ENCODE measurements around the gene CERS4.
A peak's percentile ranks its signal among the peaks of the same experiment; 100 is the strongest.

CERS4 gene

DNA sequence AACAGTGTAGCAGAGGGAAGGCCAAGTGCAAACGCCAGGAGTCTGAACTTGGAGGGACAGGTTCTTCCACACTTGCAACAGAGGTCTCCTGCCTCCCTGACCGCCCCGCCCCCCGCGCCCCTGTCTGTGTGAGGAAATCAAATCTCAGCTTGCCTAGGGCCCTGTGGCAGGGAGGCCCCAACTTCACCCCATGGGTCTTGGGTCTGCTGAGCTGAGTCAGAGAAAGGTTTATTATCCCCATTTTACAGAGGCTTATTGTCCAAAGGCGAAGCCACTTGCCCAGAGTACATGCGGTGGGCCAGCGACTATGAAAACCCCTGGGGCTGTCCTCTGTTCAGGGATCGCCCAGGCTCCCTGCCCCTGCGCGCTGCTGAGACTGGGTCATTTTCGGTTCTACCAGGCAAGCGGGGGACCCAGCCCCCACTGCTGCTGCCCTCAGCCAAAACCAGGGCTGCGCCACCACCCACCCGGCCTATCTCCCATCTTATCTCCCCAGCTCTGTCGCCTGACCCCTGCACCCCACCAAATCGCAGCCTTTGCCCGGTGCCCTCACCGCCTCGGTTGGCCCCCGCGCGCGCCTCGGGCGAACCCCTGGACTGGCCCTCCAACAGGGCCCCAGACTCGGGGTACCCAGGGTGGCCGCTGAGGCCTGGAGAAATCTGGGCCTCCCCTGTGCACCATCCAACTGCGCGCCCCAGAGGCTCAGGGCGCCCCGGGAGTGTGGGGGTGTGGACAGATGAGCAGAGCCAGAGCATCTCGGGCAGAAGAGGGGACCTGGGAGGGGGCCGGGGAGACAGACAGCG is 850 bp upstream of the CERS4 start:
- peak overlapping the region; percentile 8 for H2BK5ac ChIP-seq (ENCODE audit: low read depth, low read length, poor library complexity)
- peaks cover 12% of the 10 kb centered on the region for H3K79me2 ChIP-seq (ENCODE audit: control insufficient read depth, insufficient read depth, low read length, poor library complexity)
- no peak overlapping the region for H3K23ac ChIP-seq (ENCODE audit: low read length)
- no peak overlapping the region for H2BK120ac ChIP-seq (ENCODE audit: insufficient read depth, low read length, poor library complexity)
- peaks cover 10% of the 10 kb centered on the region for H3K79me1 ChIP-seq (ENCODE audit: low read length)
- peak overlapping the region; percentile 1 for H2BK12ac ChIP-seq (ENCODE audit: low read length)
- H3K18ac ChIP-seq (ENCODE audit: low read length) = peak overlapping the region; percentile 37
- peaks cover 21 to 22% of the 10 kb centered on the region in 2 experiments for H3K4me1 ChIP-seq (ENCODE audit: control insufficient read depth in 1 of 2, insufficient read depth in 2 of 2, low read length in 2 of 2)
- H4K8ac ChIP-seq (ENCODE audit: low read depth, low read length) = peak overlapping the region; percentile 63
- no peaks in the 10 kb centered on the region for H3K36me3 ChIP-seq (ENCODE audit: control insufficient read depth in 1 of 2, insufficient read depth in 2 of 2, low read length in 2 of 2)
- H3K9me3 ChIP-seq (ENCODE audit: insufficient read depth, low read depth, low read length) = peaks cover 1% of the 10 kb centered on the region
- peak overlapping the region; percentile 57 for H2AFZ ChIP-seq (ENCODE audit: insufficient read depth, low read length, poor library complexity)
- H4K12ac ChIP-seq (ENCODE audit: low read depth, low read length) = peak overlapping the region; percentile 39
- peak overlapping the region; percentile 23 for H3K4me3 ChIP-seq (ENCODE audit: low read depth, low read length)
- DNase-seq = no peak
- H3K4me2 ChIP-seq (ENCODE audit: low read length) = peak overlapping the region; percentile 77
- H2AK5ac ChIP-seq (ENCODE audit: low read length) = peak overlapping the region; percentile 7
- peak overlapping the region; percentile 38 for H3K14ac ChIP-seq (ENCODE audit: low read length)
- no peak overlapping the region for H3K9ac ChIP-seq (ENCODE audit: low read length)
- peak overlapping the region; percentile 55 for H4K91ac ChIP-seq (ENCODE audit: low read depth, low read length)
- H3K27ac ChIP-seq (ENCODE audit: low read depth, low read length) = peak overlapping the region; percentile 11
- no CpG with 5 or more reads among the region's 35 CpGs for WGBS (ENCODE audit: extremely low coverage, insufficient coverage, insufficient read length)
- no peaks in the 10 kb centered on the region for H3K27me3 ChIP-seq (ENCODE audit: insufficient read depth, low read length)
- H3K4ac ChIP-seq (ENCODE audit: low read depth, low read length) = no peak overlapping the region

DNA sequence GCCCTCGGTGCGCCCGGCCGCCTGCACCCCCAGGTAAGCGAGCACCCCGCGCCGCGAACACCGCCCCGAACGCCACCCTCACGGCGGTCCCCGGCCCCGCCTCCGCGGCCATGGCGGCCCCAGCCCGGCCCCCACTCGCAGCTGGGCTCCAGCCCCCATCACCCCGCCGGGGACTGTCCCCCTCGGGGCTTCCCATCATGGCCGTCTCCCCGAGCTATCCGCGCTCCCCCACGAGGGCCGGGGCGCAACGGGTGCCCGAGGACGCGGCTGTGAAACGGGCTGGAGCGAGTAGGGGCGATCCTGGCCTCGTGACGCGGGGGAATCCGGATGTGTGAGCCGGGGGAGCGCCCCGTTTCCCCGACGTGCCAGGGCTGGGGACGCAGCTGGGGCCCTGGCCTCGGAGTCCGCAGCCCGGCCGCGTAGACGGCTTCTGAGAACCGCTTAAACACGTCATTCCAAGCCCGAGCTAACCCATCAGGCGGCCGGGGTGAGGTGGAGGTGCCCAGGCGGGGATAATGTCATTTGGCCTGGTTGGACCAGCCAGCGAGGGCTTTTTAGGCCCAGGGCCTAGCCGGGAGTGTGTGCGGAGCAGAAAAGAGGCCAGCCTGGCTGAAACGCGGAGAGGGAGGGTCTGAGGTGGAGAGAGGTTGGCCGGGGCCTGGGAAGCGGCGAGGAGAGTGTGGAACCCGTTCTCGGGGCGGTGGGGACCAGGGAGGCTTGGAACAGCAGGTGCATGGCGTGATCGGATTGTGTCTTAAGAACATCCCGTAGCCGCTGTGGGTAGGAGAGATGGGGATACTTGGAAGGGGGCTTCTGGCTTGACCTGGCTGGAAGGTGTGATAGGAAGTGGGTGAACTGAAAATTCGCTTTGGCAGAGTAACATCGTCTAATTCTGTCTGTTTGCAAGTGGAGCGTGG is 550 bp downstream of the CERS4 start:
- H2BK5ac ChIP-seq (ENCODE audit: low read depth, low read length, poor library complexity) = no peak overlapping the region
- H3K79me1 ChIP-seq (ENCODE audit: low read length) = peaks cover 10% of the 10 kb centered on the region
- peak overlapping the region; percentile 67 for H4K8ac ChIP-seq (ENCODE audit: low read depth, low read length)
- H3K9me3 ChIP-seq (ENCODE audit: insufficient read depth, low read depth, low read length) = peaks cover 1% of the 10 kb centered on the region
- no CpG with 5 or more reads among the region's 78 CpGs for WGBS (ENCODE audit: extremely low coverage, insufficient coverage, insufficient read length)
- no peak overlapping the region for H2BK12ac ChIP-seq (ENCODE audit: low read length)
- H3K14ac ChIP-seq (ENCODE audit: low read length) = peak overlapping the region; percentile 77
- peak overlapping the region; percentile 61 for H2AFZ ChIP-seq (ENCODE audit: insufficient read depth, low read length, poor library complexity)
- DNase-seq = no peak
- no peak overlapping the region for H3K27ac ChIP-seq (ENCODE audit: low read depth, low read length)
- H3K4me1 ChIP-seq (ENCODE audit: control insufficient read depth in 1 of 2, insufficient read depth in 2 of 2, low read length in 2 of 2) = peaks cover 14% of the 10 kb centered on the region in 2 experiments
- H2BK120ac ChIP-seq (ENCODE audit: insufficient read depth, low read length, poor library complexity) = peak overlapping the region; percentile 7
- no peaks in the 10 kb centered on the region for H3K36me3 ChIP-seq (ENCODE audit: control insufficient read depth in 1 of 2, insufficient read depth in 2 of 2, low read length in 2 of 2)
- H3K79me2 ChIP-seq (ENCODE audit: control insufficient read depth, insufficient read depth, low read length, poor library complexity) = peaks cover 12% of the 10 kb centered on the region
- peak overlapping the region; percentile 56 for H4K12ac ChIP-seq (ENCODE audit: low read depth, low read length)
- H3K4ac ChIP-seq (ENCODE audit: low read depth, low read length) = peak overlapping the region; percentile 80
- H3K4me3 ChIP-seq (ENCODE audit: low read depth, low read length) = peak overlapping the region; percentile 74
- peak overlapping the region; percentile 86 for H3K18ac ChIP-seq (ENCODE audit: low read length)
- H3K9ac ChIP-seq (ENCODE audit: low read length) = no peak overlapping the region
- H3K27me3 ChIP-seq (ENCODE audit: insufficient read depth, low read length) = no peaks in the 10 kb centered on the region
- peak overlapping the region; percentile 2 for H4K91ac ChIP-seq (ENCODE audit: low read depth, low read length)
- H3K23ac ChIP-seq (ENCODE audit: low read length) = no peak overlapping the region
- H2AK5ac ChIP-seq (ENCODE audit: low read length) = no peak overlapping the region
- peak overlapping the region; percentile 54 for H3K4me2 ChIP-seq (ENCODE audit: low read length)

DNA sequence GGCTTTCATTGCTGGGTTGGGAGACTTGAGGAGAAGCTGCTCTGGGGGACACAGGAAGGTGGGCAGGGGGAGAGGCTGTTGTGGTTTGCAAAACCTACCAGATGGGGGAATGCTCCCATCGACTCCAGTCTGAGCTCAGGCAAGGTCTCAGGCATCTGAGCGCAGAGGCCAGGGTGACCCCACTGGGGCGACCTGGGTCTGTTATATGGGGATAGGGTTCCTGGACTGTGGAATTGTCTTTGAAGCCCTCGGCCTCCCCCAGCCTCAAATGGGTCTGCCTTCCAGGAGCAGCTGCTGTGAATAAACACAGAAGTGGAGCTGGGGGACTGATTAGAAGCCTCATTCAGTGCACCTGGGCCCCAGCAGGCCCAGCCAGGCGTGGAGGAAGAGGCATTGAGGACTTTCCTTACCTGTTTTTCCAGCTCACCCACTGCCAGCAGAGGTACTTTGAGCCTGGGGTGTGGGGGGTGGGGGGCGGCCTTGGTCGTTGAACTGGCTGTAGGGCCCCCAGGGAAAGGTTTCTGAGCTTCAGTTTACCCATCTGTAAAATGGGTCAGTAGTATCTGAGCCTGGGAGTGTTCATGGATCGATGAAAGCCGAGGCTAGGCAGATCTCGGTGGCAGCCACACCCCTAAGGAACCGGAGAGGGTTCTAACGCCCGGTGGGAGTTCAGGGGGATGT is 1.4 kb downstream of the CERS4 start:
- no peaks in the 10 kb centered on the region for H3K36me3 ChIP-seq (ENCODE audit: control insufficient read depth in 1 of 2, insufficient read depth in 2 of 2, low read length in 2 of 2)
- H3K4ac ChIP-seq (ENCODE audit: low read depth, low read length) = peak overlapping the region; percentile 71
- H3K79me1 ChIP-seq (ENCODE audit: low read length) = peaks cover 10% of the 10 kb centered on the region
- no peak overlapping the region for H2BK5ac ChIP-seq (ENCODE audit: low read depth, low read length, poor library complexity)
- no peak overlapping the region for H4K8ac ChIP-seq (ENCODE audit: low read depth, low read length)
- peak in 1 of 2 donors; percentile 25 for DNase-seq
- H3K9me3 ChIP-seq (ENCODE audit: insufficient read depth, low read depth, low read length) = peaks cover 2% of the 10 kb centered on the region
- no peak overlapping the region for H3K14ac ChIP-seq (ENCODE audit: low read length)
- no peak overlapping the region for H2BK12ac ChIP-seq (ENCODE audit: low read length)
- H3K4me2 ChIP-seq (ENCODE audit: low read length) = peak overlapping the region; percentile 54
- H3K18ac ChIP-seq (ENCODE audit: low read length) = no peak overlapping the region
- H4K91ac ChIP-seq (ENCODE audit: low read depth, low read length) = no peak overlapping the region
- no peak overlapping the region for H3K9ac ChIP-seq (ENCODE audit: low read length)
- peaks cover 14% of the 10 kb centered on the region in 2 experiments for H3K4me1 ChIP-seq (ENCODE audit: control insufficient read depth in 1 of 2, insufficient read depth in 2 of 2, low read length in 2 of 2)
- no CpG with 5 or more reads among the region's 13 CpGs for WGBS (ENCODE audit: extremely low coverage, insufficient coverage, insufficient read length)
- H2AK5ac ChIP-seq (ENCODE audit: low read length) = no peak overlapping the region
- no peak overlapping the region for H3K27ac ChIP-seq (ENCODE audit: low read depth, low read length)
- H2AFZ ChIP-seq (ENCODE audit: insufficient read depth, low read length, poor library complexity) = no peak overlapping the region
- H4K12ac ChIP-seq (ENCODE audit: low read depth, low read length) = no peak overlapping the region
- no peak overlapping the region for H3K4me3 ChIP-seq (ENCODE audit: low read depth, low read length)
- peaks cover 12% of the 10 kb centered on the region for H3K79me2 ChIP-seq (ENCODE audit: control insufficient read depth, insufficient read depth, low read length, poor library complexity)
- H3K27me3 ChIP-seq (ENCODE audit: insufficient read depth, low read length) = no peaks in the 10 kb centered on the region
- no peak overlapping the region for H2BK120ac ChIP-seq (ENCODE audit: insufficient read depth, low read length, poor library complexity)
- no peak overlapping the region for H3K23ac ChIP-seq (ENCODE audit: low read length)

DNA sequence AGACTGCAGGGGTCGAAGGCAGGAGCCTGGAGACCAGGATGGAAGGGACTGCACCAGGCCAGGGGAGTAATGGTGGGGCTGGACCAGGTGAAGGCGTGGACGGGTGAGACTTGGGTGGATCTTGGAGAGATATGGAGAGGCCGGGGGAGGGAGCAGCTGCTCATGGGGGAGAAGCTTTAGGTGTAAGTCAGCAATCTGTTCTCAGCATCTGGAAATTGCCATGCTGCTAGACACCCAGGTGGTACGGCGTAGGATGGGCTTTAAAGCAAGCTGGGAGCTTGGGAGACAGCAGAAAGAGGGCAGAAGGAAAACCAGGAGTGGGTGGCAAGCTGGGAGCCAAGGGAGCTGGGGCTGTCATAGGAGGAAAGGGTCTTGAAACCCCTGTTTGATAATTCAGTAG is 3.0 kb downstream of the CERS4 start:
- no peak for DNase-seq
- H3K14ac ChIP-seq (ENCODE audit: low read length) = no peak overlapping the region
- peaks cover 12% of the 10 kb centered on the region for H3K79me2 ChIP-seq (ENCODE audit: control insufficient read depth, insufficient read depth, low read length, poor library complexity)
- no peak overlapping the region for H3K23ac ChIP-seq (ENCODE audit: low read length)
- no peak overlapping the region for H2BK12ac ChIP-seq (ENCODE audit: low read length)
- no peak overlapping the region for H4K91ac ChIP-seq (ENCODE audit: low read depth, low read length)
- no peak overlapping the region for H2BK5ac ChIP-seq (ENCODE audit: low read depth, low read length, poor library complexity)
- H4K8ac ChIP-seq (ENCODE audit: low read depth, low read length) = no peak overlapping the region
- no CpG with 5 or more reads among the region's 6 CpGs for WGBS (ENCODE audit: extremely low coverage, insufficient coverage, insufficient read length)
- no peak overlapping the region for H3K18ac ChIP-seq (ENCODE audit: low read length)
- no peak overlapping the region for H2AK5ac ChIP-seq (ENCODE audit: low read length)
- no peaks in the 10 kb centered on the region for H3K36me3 ChIP-seq (ENCODE audit: control insufficient read depth in 1 of 2, insufficient read depth in 2 of 2, low read length in 2 of 2)
- H3K27me3 ChIP-seq (ENCODE audit: insufficient read depth, low read length) = no peaks in the 10 kb centered on the region
- H3K4me3 ChIP-seq (ENCODE audit: low read depth, low read length) = no peak overlapping the region
- peaks cover 14% of the 10 kb centered on the region in 2 experiments for H3K4me1 ChIP-seq (ENCODE audit: control insufficient read depth in 1 of 2, insufficient read depth in 2 of 2, low read length in 2 of 2)
- no peak overlapping the region for H3K4ac ChIP-seq (ENCODE audit: low read depth, low read length)
- H2AFZ ChIP-seq (ENCODE audit: insufficient read depth, low read length, poor library complexity) = no peak overlapping the region
- no peak overlapping the region for H2BK120ac ChIP-seq (ENCODE audit: insufficient read depth, low read length, poor library complexity)
- H3K9ac ChIP-seq (ENCODE audit: low read length) = no peak overlapping the region
- no peak overlapping the region for H4K12ac ChIP-seq (ENCODE audit: low read depth, low read length)
- H3K9me3 ChIP-seq (ENCODE audit: insufficient read depth, low read depth, low read length) = peaks cover 2% of the 10 kb centered on the region
- no peak overlapping the region for H3K27ac ChIP-seq (ENCODE audit: low read depth, low read length)
- H3K79me1 ChIP-seq (ENCODE audit: low read length) = peaks cover 10% of the 10 kb centered on the region
- H3K4me2 ChIP-seq (ENCODE audit: low read length) = no peak overlapping the region

Measured in trophoblast cell (in vitro differentiated cells and primary cell).